ENCODE measurements around the gene MTX3.

GRCh38 chr5:80031109-80031508, 40.0 kb upstream of the MTX3 start:
- no peak for TF ChIP-seq CTCF (IDR thresholded peaks at IDR 0.05; ENCODE audit: low read depth, low read length, poor library complexity, severe bottlenecking)
- TF ChIP-seq EZH2phosphoT487 (IDR thresholded peaks at IDR 0.05; ENCODE audit: borderline replicate concordance, low read length): no peak

Data from DOHH2 (cell line).